Calu3 (cell line): Measurements from ENCODE around the gene SAP25. TPM values are rescaled to one million over a fixed set of nuclear protein-coding genes. Genes with fewer than 3 reads are reported as not detected.
"Not testable (repeated sequence)": the region's sequence is repeated elsewhere in the genome, so short reads cannot be mapped to it uniquely, and the experiment has no call there.

Experiments used
- BruUV-seq: library from RNA; stranded (reverse); fragments of 400-500 nt; replicated peaks from 2 replicates; lab custom pipeline; 2021; lab: Mats Ljungman, UMichigan
- CTCF ChIA-PET: fragments of 300-600 bp; sonication (Branson Sonifier 250); formaldehyde crosslinking; loops from one replicate; lab custom pipeline; 2022; ENCODE audit warnings: antibody characterized with exemption; lab: Charles Lee
- DNase-seq: peaks from one replicate; pipeline ENCODE4 v3.0.0; 2022
- H3K27ac Mint-ChIP-seq: one replicate; pipeline ENCODE4 v1.8.0; 2022; ENCODE audit warnings: mixed read lengths; ENCODE audit not compliant: unreplicated experiment
- H3K27me3 Mint-ChIP-seq: one replicate; pipeline ENCODE4 v1.8.0; 2022; ENCODE audit warnings: mixed read lengths; ENCODE audit not compliant: unreplicated experiment
- H3K36me3 Mint-ChIP-seq: one replicate; pipeline ENCODE4 v1.8.0; 2022; ENCODE audit warnings: mild to moderate bottlenecking, moderate library complexity, mixed read lengths; ENCODE audit not compliant: insufficient read depth, unreplicated experiment
- H3K4me1 Mint-ChIP-seq: one replicate; pipeline ENCODE4 v1.8.0; 2022; ENCODE audit warnings: mild to moderate bottlenecking, low read depth, mixed read lengths; ENCODE audit not compliant: unreplicated experiment
- H3K4me3 Mint-ChIP-seq: one replicate; pipeline ENCODE4 v1.8.0; 2022; ENCODE audit warnings: mild to moderate bottlenecking, low read depth, moderate library complexity, mixed read lengths; ENCODE audit not compliant: unreplicated experiment
- H3K9me3 Mint-ChIP-seq: one replicate; pipeline ENCODE4 v1.8.0; 2022; ENCODE audit warnings: low read depth, mixed read lengths; ENCODE audit not compliant: unreplicated experiment
- intact Hi-C: fragments of 100-400 bp; cut with micrococcal nuclease; formaldehyde crosslinking; loops from one replicate; pipeline ENCODE4 v1.10.0; 2022; ENCODE audit not compliant: unreplicated experiment
- total RNA-seq: library from RNA; stranded (reverse); gene quantifications from 2 replicates; pipeline ENCODE4 v1.2.3, GENCODE V29; 2022
- TF ChIP-seq, protein P1 (sequence below): fragments of 200-600 bp; IDR thresholded peaks from one replicate; pipeline ENCODE4 v1.8.0; 2022; ENCODE audit warnings: antibody characterized with exemption; ENCODE audit not compliant: unreplicated experiment

Gene SAP25
- total RNA-seq, 1 experiment from 2014 or later = 3.1 TPM

DNA sequence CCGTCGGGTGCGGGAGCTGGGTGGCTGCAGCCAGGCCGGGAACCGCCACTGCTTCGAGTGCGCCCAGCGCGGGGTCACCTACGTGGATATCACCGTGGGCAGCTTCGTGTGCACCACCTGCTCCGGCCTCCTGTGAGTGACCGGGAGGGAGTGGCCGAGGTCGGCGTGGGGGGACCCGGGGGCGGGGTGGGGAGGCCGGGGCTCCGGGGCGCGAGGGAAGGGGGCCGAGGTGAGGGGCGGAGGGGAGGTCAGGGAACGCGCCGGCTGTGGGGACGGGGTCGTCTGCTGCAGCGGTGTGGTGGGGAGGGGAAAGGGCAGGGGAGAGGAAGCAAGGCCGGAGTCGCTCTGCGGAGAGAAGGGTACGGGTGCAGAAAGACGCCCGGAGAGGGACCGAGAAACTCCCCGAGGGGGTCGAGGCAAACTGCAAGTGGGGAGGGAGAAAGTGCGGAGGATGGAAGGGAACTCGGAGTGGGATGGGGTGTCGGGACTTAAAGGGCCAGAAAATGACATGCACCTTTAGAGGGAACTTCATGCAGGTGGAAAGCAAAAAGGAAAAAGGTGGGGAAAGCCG lies 34.2 kb downstream of the SAP25 start:
- BruUV-seq = no TSS peak
- TF ChIP-seq, protein P1, sequence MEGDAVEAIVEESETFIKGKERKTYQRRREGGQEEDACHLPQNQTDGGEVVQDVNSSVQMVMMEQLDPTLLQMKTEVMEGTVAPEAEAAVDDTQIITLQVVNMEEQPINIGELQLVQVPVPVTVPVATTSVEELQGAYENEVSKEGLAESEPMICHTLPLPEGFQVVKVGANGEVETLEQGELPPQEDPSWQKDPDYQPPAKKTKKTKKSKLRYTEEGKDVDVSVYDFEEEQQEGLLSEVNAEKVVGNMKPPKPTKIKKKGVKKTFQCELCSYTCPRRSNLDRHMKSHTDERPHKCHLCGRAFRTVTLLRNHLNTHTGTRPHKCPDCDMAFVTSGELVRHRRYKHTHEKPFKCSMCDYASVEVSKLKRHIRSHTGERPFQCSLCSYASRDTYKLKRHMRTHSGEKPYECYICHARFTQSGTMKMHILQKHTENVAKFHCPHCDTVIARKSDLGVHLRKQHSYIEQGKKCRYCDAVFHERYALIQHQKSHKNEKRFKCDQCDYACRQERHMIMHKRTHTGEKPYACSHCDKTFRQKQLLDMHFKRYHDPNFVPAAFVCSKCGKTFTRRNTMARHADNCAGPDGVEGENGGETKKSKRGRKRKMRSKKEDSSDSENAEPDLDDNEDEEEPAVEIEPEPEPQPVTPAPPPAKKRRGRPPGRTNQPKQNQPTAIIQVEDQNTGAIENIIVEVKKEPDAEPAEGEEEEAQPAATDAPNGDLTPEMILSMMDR = no peak
- peak overlapping the region; percentile 95 for H3K4me3 Mint-ChIP-seq
- CTCF ChIA-PET = interaction anchor here (1.6 kb wide), 1 partner anchor 52 kb away, joined by 3 read pairs; no protein-coding TSS in a partner anchor
- H3K27me3 Mint-ChIP-seq = no peaks in the 10 kb centered on the region
- peaks cover 36% of the 10 kb centered on the region for H3K36me3 Mint-ChIP-seq
- DNase-seq = no peak
- H3K4me1 Mint-ChIP-seq = peaks cover 36% of the 10 kb centered on the region
- H3K9me3 Mint-ChIP-seq = no peaks in the 10 kb centered on the region
- H3K27ac Mint-ChIP-seq = peak overlapping the region; percentile 92
- intact Hi-C loops = no loop called here

DNA sequence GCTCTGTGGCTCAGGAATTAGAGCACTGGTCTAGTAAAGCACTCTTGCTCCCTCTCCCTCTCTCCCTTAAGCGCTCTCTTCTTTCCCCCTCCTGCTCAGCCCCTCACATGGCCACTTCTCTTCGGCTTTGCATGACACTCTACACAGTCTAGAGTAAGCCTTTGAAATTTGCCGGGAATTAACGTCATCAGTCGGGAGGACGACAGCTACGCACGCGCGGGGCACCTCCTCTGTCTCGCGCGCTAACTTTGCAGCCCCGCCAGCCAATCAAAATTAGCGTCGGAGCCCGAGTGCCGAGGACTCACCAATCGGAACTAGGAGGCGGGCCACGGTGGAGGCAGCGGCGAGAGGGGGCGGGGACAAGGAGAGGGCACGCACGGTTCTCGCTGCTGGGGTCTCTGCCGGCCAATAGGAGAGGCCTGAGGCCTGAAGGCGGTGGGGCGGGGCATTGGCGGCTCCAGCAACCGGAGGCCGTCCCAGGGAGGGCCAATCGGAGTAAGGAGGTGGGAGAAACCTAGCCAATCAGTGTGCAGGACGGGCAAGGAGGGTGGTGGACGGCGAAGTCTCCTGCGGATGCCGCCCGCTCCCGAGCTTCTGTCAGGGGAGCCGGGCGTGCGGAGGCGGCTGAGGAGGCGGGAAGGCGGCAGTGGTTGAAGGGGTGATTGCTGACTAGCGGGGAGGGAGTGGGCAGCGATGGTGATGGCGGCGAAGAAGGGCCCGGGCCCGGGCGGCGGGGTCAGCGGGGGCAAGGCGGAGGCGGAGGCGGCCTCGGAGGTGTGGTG lies 34.9 kb downstream of the SAP25 start, which contains the start of gene AGFG2:
Gene AGFG2, plus strand, starts transcription at position 550 of the 782 bp plus-strand sequence. Its CDS starts 144 bp downstream, at position 694.
- TF ChIP-seq, protein P1 = no peak
- DNase-seq = peak; percentile 99
- CTCF ChIA-PET = interaction anchor here (1.0 to 1.6 kb wide), 2 partner anchors 21 to 51 kb away, joined by 3 read pairs; no protein-coding TSS in a partner anchor
- Mint-ChIP-seq H3K27me3 (no peaks in the 10 kb centered on the region), H3K36me3 (peaks cover 36% of the 10 kb centered on the region), H3K9me3 (no peaks in the 10 kb centered on the region), H3K4me1 (peaks cover 30% of the 10 kb centered on the region), H3K4me3 (peak within 1 kb of the TSS; percentile 95), H3K27ac (peak within 1 kb of the TSS; percentile 92)
- BruUV-seq = no TSS peak
- intact Hi-C loops = no loop called here

DNA sequence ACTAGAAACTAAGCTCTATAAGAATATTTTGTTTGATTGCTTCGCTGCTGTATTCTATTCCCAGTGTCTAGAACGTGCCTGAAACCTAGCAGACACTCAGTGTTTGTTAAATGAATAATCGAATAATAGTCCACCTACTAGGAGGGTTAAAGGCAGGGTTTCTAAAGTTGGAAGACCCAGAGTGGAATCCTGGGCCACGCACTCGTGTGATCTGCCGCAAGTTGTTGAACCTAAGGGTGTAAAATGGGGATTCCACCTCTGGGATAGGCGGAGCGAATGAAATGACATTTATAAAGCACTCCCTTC lies 35.4 kb downstream of the SAP25 start:
- Mint-ChIP-seq H3K27ac (peak overlapping the region; percentile 92), H3K9me3 (no peaks in the 10 kb centered on the region), H3K4me3 (peak overlapping the region; percentile 95), H3K27me3 (no peaks in the 10 kb centered on the region), H3K4me1 (peaks cover 24% of the 10 kb centered on the region), H3K36me3 (peaks cover 35% of the 10 kb centered on the region)
- CTCF ChIA-PET = interaction anchor here (1.0 to 1.6 kb wide), 2 partner anchors 22 to 51 kb away, joined by 3 read pairs; no protein-coding TSS in a partner anchor
- TF ChIP-seq, protein P1 = no peak
- BruUV-seq = TSS peak; percentile 72
- no peak for DNase-seq
- intact Hi-C loops = no loop called here

GRCh38 chr7:100536695-100537094 lies 37.0 kb downstream of the SAP25 start:
- CTCF ChIA-PET, H3K27me3 Mint-ChIP-seq, DNase-seq, H3K4me1 Mint-ChIP-seq, H3K9me3 Mint-ChIP-seq, BruUV-seq, H3K27ac Mint-ChIP-seq, H3K4me3 Mint-ChIP-seq, intact Hi-C loops: not testable (repeated sequence)
- peaks cover 23% of the 10 kb centered on the region for H3K36me3 Mint-ChIP-seq

- H3K4me3 Mint-ChIP-seq, BruUV-seq, H3K27me3 Mint-ChIP-seq, intact Hi-C loops, DNase-seq, H3K27ac Mint-ChIP-seq, H3K4me1 Mint-ChIP-seq, H3K9me3 Mint-ChIP-seq: not testable (repeated sequence)
- H3K36me3 Mint-ChIP-seq = peaks cover 17% of the 10 kb centered on the region
- CTCF ChIA-PET = interaction anchor here (0.7 kb wide), 1 partner anchor 132 kb away, joined by 4 read pairs; no protein-coding TSS in a partner anchor
Measured at GRCh38 chr7:100535982-100536381, 37.7 kb downstream of the SAP25 start.
